Effector CD8-positive, alpha-beta T cell (primary cell): ENCODE results near the gene TMEM204.

ENCODE experiments used
- DNase-seq: peaks from one replicate; lab custom pipeline; 2025; lab: John Stamatoyannopoulos, UW

Gene TMEM204

GRCh38 chr16:1538804-1539520, 5.5 kb downstream of the TMEM204 start:
- peak; percentile 13 for DNase-seq

GRCh38 chr16:1539720-1540555, 6.5 kb downstream of the TMEM204 start:
- DNase-seq = no peak

- no peak for DNase-seq
These were observed 7.0 kb downstream of the TMEM204 start for GRCh38 chr16:1540556-1540855.

- no peak for DNase-seq
These were observed 8.1 kb downstream of the TMEM204 start for GRCh38 chr16:1541293-1542165.

- DNase-seq = no peak
These were observed 8.7 kb downstream of the TMEM204 start for GRCh38 chr16:1542166-1542500.

GRCh38 chr16:1542533-1542932, 9.1 kb downstream of the TMEM204 start:
- no peak for DNase-seq

- DNase-seq = no peak
These were observed 9.8 kb downstream of the TMEM204 start for GRCh38 chr16:1543085-1543896.

- no peak for DNase-seq
These were observed 11.9 kb downstream of the TMEM204 start for GRCh38 chr16:1545044-1546040.

- DNase-seq = no peak
These were observed 13.0 kb downstream of the TMEM204 start for GRCh38 chr16:1546430-1546829.

GRCh38 chr16:1548233-1548632, 14.8 kb downstream of the TMEM204 start:
- DNase-seq = no peak

- DNase-seq = no peak
These were observed 15.3 kb downstream of the TMEM204 start for GRCh38 chr16:1548727-1549126.

- DNase-seq = no peak
These were observed 16.6 kb downstream of the TMEM204 start for GRCh38 chr16:1550069-1550468.

- no peak for DNase-seq
These were observed 17.2 kb downstream of the TMEM204 start for GRCh38 chr16:1550696-1551095.

GRCh38 chr16:1551166-1551565, 17.7 kb downstream of the TMEM204 start:
- DNase-seq = no peak

GRCh38 chr16:1552129-1552528, 18.7 kb downstream of the TMEM204 start:
- no peak for DNase-seq

- no peak for DNase-seq
These were observed 20.7 kb downstream of the TMEM204 start for GRCh38 chr16:1553946-1554825.

GRCh38 chr16:1554826-1555445, 21.5 kb downstream of the TMEM204 start:
- DNase-seq = no peak

- DNase-seq = no peak
These were observed 22.8 kb downstream of the TMEM204 start for GRCh38 chr16:1556254-1556653.

- DNase-seq = no peak
These were observed 23.6 kb downstream of the TMEM204 start for GRCh38 chr16:1557074-1557473.
